Neural cell (in vitro differentiated cells): ENCODE data around the gene TAS1R2.

Source experiments
- CTCF ChIP-seq: fragments of 450-650 bp; IDR thresholded peaks from 2 replicates; pipeline ENCODE4 v1.5.1; 2014; ENCODE audit warnings: antibody characterized with exemption, mild to moderate bottlenecking, moderate library complexity; ENCODE audit not compliant: poor library complexity, severe bottlenecking
- EZH2 ChIP-seq: fragments of 200-600, 300-800 bp; shearing (Covaris generic), sonication (generic); IDR thresholded peaks from 2 replicates; pipeline ENCODE4 v1.6.1; 2014; ENCODE audit warnings: antibody characterized with exemption, low read length, borderline replicate concordance, mild to moderate bottlenecking; ENCODE audit not compliant: insufficient read depth, poor library complexity, severe bottlenecking
- REST ChIP-seq: IDR thresholded peaks from 2 replicates; pipeline ENCODE4 v1.6.1; 2012; ENCODE audit warnings: borderline replicate concordance

GRCh38 chr1:18884419-18884717 lies 24.9 kb upstream of the TAS1R2 start:
- no peak for TF ChIP-seq REST
- peak; percentile 21 for TF ChIP-seq CTCF
- TF ChIP-seq EZH2: no peak
